Stimulated activated CD4-positive, alpha-beta T cell treated with anti-CD3 and anti-CD28 coated beads, Interleukin-15, amount 100 ng/mL, for 48 hours (primary cell): ENCODE measurements around the gene MRAS.

Experiments used
- DNase-seq, 2 donors: peaks; one replicate each; pipeline ENCODE4 v3.0.0-alpha.2; 2020; ENCODE audit warnings: low read depth in 2 of 2

The MRAS gene

GRCh38 chr3:138340511-138340910 lies 7.9 kb upstream of the MRAS start:
- no peak for DNase-seq

GRCh38 chr3:138344754-138345153 lies 3.6 kb upstream of the MRAS start:
- no peak for DNase-seq

GRCh38 chr3:138348754-138349739 lies 668 bp downstream of the MRAS start:
- DNase-seq = no peak

GRCh38 chr3:138349926-138350665 lies 1.7 kb downstream of the MRAS start:
- no peak for DNase-seq

- DNase-seq = no peak
Observed at GRCh38 chr3:138351151-138351550, 2.8 kb downstream of the MRAS start.

GRCh38 chr3:138351916-138352550 lies 3.7 kb downstream of the MRAS start:
- no peak for DNase-seq

- DNase-seq = no peak
Observed at GRCh38 chr3:138354376-138354775, 6.0 kb downstream of the MRAS start.

- no peak for DNase-seq
Observed at GRCh38 chr3:138355071-138355470, 6.7 kb downstream of the MRAS start.

- no peak for DNase-seq
Observed at GRCh38 chr3:138356730-138357405, 8.5 kb downstream of the MRAS start.

GRCh38 chr3:138359148-138359918 lies 11.0 kb downstream of the MRAS start:
- no peak for DNase-seq

GRCh38 chr3:138359919-138360868 lies 11.8 kb downstream of the MRAS start:
- no peak for DNase-seq

GRCh38 chr3:138360869-138361525 lies 12.6 kb downstream of the MRAS start:
- no peak for DNase-seq

GRCh38 chr3:138361561-138361971 lies 13.2 kb downstream of the MRAS start:
- no peak for DNase-seq

- no peak for DNase-seq
Observed at GRCh38 chr3:138362538-138362937, 14.2 kb downstream of the MRAS start.

GRCh38 chr3:138363322-138363721 lies 14.9 kb downstream of the MRAS start:
- DNase-seq = no peak

- DNase-seq = no peak
Observed at GRCh38 chr3:138364356-138365252, 16.2 kb downstream of the MRAS start.

- no peak for DNase-seq
Observed at GRCh38 chr3:138365253-138365555, 16.8 kb downstream of the MRAS start.

- DNase-seq = no peak
Observed at GRCh38 chr3:138366006-138366759, 17.8 kb downstream of the MRAS start.
